Right ventricle myocardium inferior (tissue), 1 donor: ENCODE data around the gene CALHM6. TPM values are rescaled to one million over a fixed set of nuclear protein-coding genes. Genes with fewer than 3 reads are reported as not detected.
"Not testable (repeated sequence)": the region's sequence is repeated elsewhere in the genome, so short reads cannot be mapped to it uniquely, and the experiment has no call there.

Source experiments
- ATAC-seq: fragments of 200-7000 bp; cut with Tn5 transposase; one replicate; pipeline ENCODE4 v1.9.1; 2020; ENCODE audit warnings: mild to moderate bottlenecking, moderate library complexity
- DNase-seq: peaks from one replicate; pipeline ENCODE4 v3.0.0; 2021; ENCODE audit errors: missing footprints
- intact Hi-C: fragments of 100-400 bp; cut with DNase I; formaldehyde crosslinking; loops from one replicate; pipeline ENCODE4 v1.11.0; 2022
- total RNA-seq: library from RNA; stranded (reverse); fragmentation: NEBNext Ultra II Directional; extraction: Animal tissue kit (Norgen Biotek cat#: 25700); gene quantifications from one replicate; pipeline ENCODE4 v1.2.1, GENCODE V29; 2021
- donor health status: DM: no; HTN: yes; CAD: no; lungs with severe emphysema.

The CALHM6 gene
- total RNA-seq, 1 donor from 2014 or later, result 2.9 TPM

DNA sequence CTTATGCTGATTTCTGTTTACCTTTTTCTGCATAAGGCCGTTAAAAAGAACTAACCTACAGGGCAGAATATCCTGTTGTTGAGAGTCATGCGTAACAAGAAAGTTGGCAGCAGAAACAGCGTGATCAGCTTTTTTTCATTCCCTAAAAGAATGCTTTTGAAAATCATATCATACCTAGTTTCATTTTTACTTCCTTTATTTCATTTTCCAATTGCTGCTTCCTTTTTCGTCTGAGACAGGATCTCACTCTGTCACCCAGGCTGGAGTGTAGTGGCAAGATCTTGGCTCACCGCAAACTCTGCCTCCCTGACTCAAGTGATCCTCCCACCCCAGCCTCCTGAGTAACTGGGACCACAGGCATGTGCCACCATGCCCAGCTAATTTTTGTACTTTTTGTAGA lies 4.1 kb downstream of the CALHM6 start:
- DNase-seq, result no peak
- no peak for ATAC-seq
- intact Hi-C loops, result no loop called here

DNA sequence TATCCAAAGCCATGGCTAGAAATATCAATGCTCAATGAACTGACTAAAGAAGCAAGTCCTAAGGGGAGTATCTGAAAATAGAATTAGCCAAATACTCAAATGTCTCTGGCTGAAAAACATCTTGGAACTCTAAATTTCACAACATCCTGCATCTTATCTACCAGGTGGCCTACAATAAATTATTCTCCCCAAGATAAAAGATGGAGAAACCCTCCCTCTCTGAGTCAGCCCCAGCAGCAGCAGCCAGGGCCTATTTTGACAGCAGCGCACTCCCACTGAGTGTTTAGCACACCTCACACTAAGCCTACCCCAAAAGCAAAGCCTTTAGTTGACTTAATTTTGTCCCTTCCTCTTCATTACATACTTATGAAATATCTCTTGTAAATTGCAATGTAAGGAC lies 5.9 kb downstream of the CALHM6 start:
- DNase-seq, result no peak
- no peak for ATAC-seq
- intact Hi-C loops, result no loop called here

DNA sequence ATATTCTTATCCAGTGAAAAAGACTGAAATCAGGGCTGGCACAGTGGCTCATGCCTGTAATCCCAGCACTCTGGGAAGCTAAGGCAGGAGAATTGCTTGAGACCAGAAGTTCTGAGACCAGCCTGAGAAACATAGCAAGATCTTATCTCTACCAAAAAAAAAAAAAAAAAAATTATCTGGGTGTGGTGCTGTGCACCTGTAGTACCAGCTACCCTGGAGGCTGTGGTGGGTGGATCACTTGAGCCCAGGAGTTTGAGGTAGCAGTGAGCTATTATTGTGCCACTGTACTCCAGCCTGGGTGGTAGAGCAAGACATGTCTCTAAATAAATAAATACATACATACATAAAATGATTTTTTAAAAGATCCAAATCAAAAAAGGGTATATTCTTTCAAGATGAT lies 6.3 kb downstream of the CALHM6 start:
- intact Hi-C loops, result no loop called here
- ATAC-seq, result no peak
- DNase-seq, result no peak

GRCh38 chr6:116468293-116468692 lies 7.1 kb downstream of the CALHM6 start:
- ATAC-seq, result peak; percentile 72
- intact Hi-C loops, result no loop called here
- DNase-seq, result no peak

GRCh38 chr6:116471531-116471930 lies 10.4 kb downstream of the CALHM6 start:
- DNase-seq (no peak), ATAC-seq (no peak)
- intact Hi-C loops, result no loop called here

DNA sequence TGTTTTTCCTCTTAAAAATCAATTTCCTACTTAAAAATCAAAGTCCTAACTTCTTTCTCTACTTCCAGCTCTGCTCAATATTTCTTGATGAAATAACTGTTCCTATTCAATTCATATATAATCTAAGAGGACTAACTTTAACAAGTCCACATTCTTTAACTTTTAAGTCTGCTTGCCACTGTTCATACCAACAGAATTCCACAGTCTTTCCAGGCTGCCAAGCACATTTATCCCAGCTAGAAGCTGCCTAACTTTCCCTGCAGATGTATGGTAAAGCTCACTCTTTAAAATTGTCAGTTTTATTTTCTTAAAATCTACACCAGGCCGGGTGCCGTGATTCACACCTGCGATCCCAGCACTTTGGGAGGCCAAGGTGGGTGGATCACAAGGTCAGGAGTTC lies 11.5 kb downstream of the CALHM6 start:
- no peak for DNase-seq
- ATAC-seq, result no peak
- intact Hi-C loops, result no loop called here

GRCh38 chr6:116475141-116475540 lies 14.0 kb downstream of the CALHM6 start:
- DNase-seq (no peak), ATAC-seq (no peak)
- intact Hi-C loops, result no loop called here

GRCh38 chr6:116476002-116476678 lies 15.0 kb downstream of the CALHM6 start:
- DNase-seq (no peak), ATAC-seq (peak; percentile 59)
- intact Hi-C loops, result no loop called here

DNA sequence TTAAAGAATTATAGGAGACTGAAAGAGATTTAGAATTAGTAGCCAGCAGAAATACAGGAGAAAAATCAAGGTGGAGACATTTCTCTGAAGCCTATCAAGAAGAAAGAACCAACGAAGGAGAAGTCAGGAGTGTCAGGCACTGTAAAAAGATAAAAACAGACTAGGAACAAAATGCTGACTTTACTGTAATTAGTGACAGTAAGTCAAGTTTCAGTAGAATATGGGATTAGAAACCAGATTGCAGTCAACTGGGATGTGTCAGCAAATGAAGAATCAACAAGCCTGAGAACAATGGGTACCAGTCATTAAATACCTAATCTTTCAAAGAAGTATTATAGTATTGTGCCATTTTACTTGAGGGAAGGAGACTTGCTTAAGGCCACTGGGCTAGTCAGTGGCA lies 21.6 kb downstream of the CALHM6 start:
- DNase-seq (no peak), ATAC-seq (no peak)
- intact Hi-C loops, result no loop called here

GRCh38 chr6:116483616-116484015 lies 22.4 kb downstream of the CALHM6 start:
- ATAC-seq (no peak), DNase-seq (no peak)
- intact Hi-C loops, result no loop called here

GRCh38 chr6:116485559-116486184 lies 24.5 kb downstream of the CALHM6 start:
- ATAC-seq (no peak), DNase-seq (no peak)
- intact Hi-C loops, result no loop called here

GRCh38 chr6:116491610-116492330 lies 30.6 kb downstream of the CALHM6 start:
- ATAC-seq, result no peak

DNA sequence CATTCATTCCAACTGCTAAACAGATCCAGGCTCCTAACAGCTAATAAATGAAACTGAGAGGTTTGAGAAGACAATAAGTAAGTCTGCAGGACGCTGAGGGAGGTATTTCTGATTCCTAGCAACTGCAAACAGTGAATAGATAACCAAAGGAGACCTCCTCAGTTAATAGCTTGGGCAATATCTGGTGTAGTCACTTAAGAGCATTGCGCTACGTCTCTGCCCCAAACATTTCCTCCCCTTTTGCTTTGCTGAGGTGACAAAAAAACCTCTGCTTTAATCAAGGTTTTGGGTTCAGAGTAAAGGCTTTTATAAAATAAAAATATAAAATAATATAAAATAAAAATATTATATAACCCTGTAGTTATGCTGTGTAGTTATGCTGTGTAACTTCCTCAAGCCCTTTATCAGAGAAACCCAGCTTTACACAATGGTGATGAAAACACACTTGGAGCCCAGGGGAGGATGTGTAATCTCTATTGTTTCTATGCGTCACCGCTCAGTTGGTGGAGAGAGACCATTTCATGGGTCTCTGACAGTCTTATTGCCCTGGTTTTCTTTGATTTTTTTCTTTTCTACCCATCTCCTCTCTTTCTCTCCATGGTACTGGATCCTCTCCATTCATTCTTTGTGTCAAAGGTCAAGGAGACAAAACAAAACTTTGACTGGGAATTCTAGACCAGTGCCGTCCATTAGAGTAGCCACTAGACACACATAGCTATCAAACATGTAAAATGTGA lies 31.3 kb downstream of the CALHM6 start:
- ATAC-seq, result no peak
- intact Hi-C loops, result no loop called here
- no peak for DNase-seq

More at GRCh38 chr6:116491610-116492330, 30.6 kb downstream of the CALHM6 start:
- intact Hi-C loops, result no loop called here
- no peak for DNase-seq

GRCh38 chr6:116495161-116495560 lies 34.0 kb downstream of the CALHM6 start:
- DNase-seq, intact Hi-C loops, ATAC-seq: not testable (repeated sequence)

- DNase-seq, result peak; percentile 54
- intact Hi-C loops, result no loop called here
- ATAC-seq, result peak; percentile 72
Measured at GRCh38 chr6:116497113-116497676, 36.0 kb downstream of the CALHM6 start.

DNA sequence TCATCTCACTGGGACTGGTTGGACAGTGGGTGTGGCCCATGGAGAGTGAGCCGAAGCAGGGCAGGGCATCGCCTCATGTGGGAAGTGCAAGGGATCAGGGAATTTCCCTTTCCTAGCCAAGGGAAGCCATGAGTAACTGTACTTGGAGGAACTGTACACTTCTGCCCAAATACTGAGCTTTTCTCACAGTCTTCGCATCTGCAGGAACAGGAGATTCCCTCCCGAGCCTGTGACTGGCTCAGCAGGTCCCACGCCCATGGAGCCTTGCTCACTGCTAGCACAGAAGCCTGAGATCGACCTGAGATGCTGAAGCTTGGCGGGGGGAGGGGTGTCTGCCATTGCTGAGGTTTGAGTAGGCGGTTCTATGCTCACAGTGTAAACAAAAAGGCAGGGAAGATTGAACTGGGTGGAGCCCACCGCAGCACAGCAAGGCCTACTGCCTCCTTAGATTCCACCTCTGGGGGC lies 39.8 kb downstream of the CALHM6 start:
- DNase-seq, result no peak
- ATAC-seq, result no peak
- intact Hi-C loops, result no loop called here

- no peak for DNase-seq
- ATAC-seq, result no peak
- intact Hi-C loops, result no loop called here
Measured at GRCh38 chr6:116507324-116507723, 46.1 kb downstream of the CALHM6 start.

- DNase-seq, result no peak
- no peak for ATAC-seq
- intact Hi-C loops, result no loop called here
Measured at GRCh38 chr6:116508527-116508926, 47.4 kb downstream of the CALHM6 start.
